B cell (primary cell): ENCODE measurements around the gene NOSIP. TPM values are rescaled to one million over a fixed set of nuclear protein-coding genes. Genes with fewer than 3 reads are reported as not detected.

ENCODE experiments used
- ATAC-seq: fragments of 200-7000 bp; cut with Tn5 transposase; one replicate; pipeline ENCODE4 v1.10.0; 2021; ENCODE audit warnings: low read depth, mild to moderate bottlenecking, moderate number of reproducible peaks, moderate library complexity
- CTCF ChIA-PET: fragments of 350-600 bp; sonication (Branson Sonifier 250); formaldehyde crosslinking; loops from one replicate; lab custom pipeline; 2021; ENCODE audit warnings: antibody characterized with exemption, inconsistent platforms; lab: Charles Lee
- POLR2A ChIA-PET: fragments of 350-600 bp; sonication (Branson Sonifier 250); formaldehyde crosslinking; loops from one replicate; lab custom pipeline; 2021; ENCODE audit warnings: antibody characterized with exemption; lab: Charles Lee
- DNase-seq: peaks from one replicate; pipeline ENCODE4 v3.0.0; 2013
- H2AFZ ChIP-seq: 2 replicates; pipeline ENCODE4 v1.6.1; 2012; ENCODE audit warnings: mild to moderate bottlenecking, low read depth, low read length; ENCODE audit not compliant: insufficient read depth, poor library complexity, severe bottlenecking
- H3K27ac ChIP-seq, 2 donors: 1 replicate in 1 of 2; 2 replicates in 1 of 2; pipeline ENCODE4 v1.5.1; 2012 to 2013; ENCODE audit warnings: low read length in 2 of 2, mild to moderate bottlenecking in 2 of 2, moderate library complexity in 1 of 2
- H3K27me3 ChIP-seq, 4 experiments: fragments of 200-600 bp in 1 of 4; sonication (generic) in 1 of 4; replicated peaks in 1 of 4; 1 replicate in 2 of 4; 2 replicates in 2 of 4; pipeline versions ENCODE4 v1.6.1 to v1.7.0; 2013 to 2016; ENCODE audit warnings: low read length in 3 of 4, mild to moderate bottlenecking in 2 of 4, mixed read lengths in 1 of 4, moderate library complexity in 1 of 4; ENCODE audit not compliant: insufficient read depth in 4 of 4, control insufficient read depth in 3 of 4; ENCODE audit errors: control extremely low read depth in 1 of 4
- H3K36me3 ChIP-seq, 2 experiments: replicated peaks in 1 of 2; 1 replicate in 1 of 2; 2 replicates in 1 of 2; pipeline versions ENCODE4 v1.6.1 to v1.7.1; 2013; ENCODE audit warnings: low read length in 1 of 2; ENCODE audit not compliant: insufficient read depth in 2 of 2, control insufficient read depth in 1 of 2; ENCODE audit errors: control extremely low read depth in 1 of 2, extremely low read depth in 1 of 2
- H3K4me1 ChIP-seq, 2 donors: fragments of 200-600 bp in 1 of 2; sonication (generic) in 1 of 2; 1 replicate in 1 of 2; 2 replicates in 1 of 2; pipeline versions ENCODE4 v1.5.1 to v1.6.1; 2013 to 2017; ENCODE audit warnings: low read length in 2 of 2; ENCODE audit not compliant: control insufficient read depth in 2 of 2, insufficient read depth in 2 of 2
- H3K4me2 ChIP-seq: replicated peaks from 2 replicates; pipeline ENCODE3; 2012; ENCODE audit warnings: mild to moderate bottlenecking, low read depth, low read length; ENCODE audit not compliant: poor library complexity, severe bottlenecking
- H3K4me3 ChIP-seq, 5 experiments: fragments of 200-600 bp in 1 of 5; sonication (generic) in 1 of 5; 1 replicate in 3 of 5; 2 replicates in 2 of 5; pipeline versions ENCODE4 v1.5.1 to v1.7.0; 2011 to 2016; ENCODE audit warnings: low read length in 4 of 5, mild to moderate bottlenecking in 4 of 5, low read depth in 2 of 5, control low read depth in 1 of 5, moderate library complexity in 1 of 5; ENCODE audit not compliant: insufficient read depth in 1 of 5; ENCODE audit errors: control extremely low read depth in 1 of 5, extremely low read depth in 1 of 5
- H3K79me2 ChIP-seq: fragments of 200-600 bp; sonication (generic); one replicate; pipeline ENCODE4 v1.6.0; 2016; ENCODE audit warnings: low read length; ENCODE audit not compliant: control insufficient read depth, insufficient read depth
- H3K9ac ChIP-seq: fragments of 200-600 bp; sonication (generic); 2 replicates; pipeline ENCODE4 v1.6.1; 2017; ENCODE audit warnings: mild to moderate bottlenecking, low read length, moderate library complexity
- H3K9me3 ChIP-seq, 3 donors: one replicate each; pipeline versions ENCODE4 v1.6.1 to v1.7.1; 2013; ENCODE audit warnings: low read length in 2 of 3; ENCODE audit not compliant: control insufficient read depth in 2 of 3, insufficient read depth in 1 of 3; ENCODE audit errors: control extremely low read depth in 1 of 3
- H4K20me1 ChIP-seq: 2 replicates; pipeline ENCODE4 v1.6.0; 2012; ENCODE audit warnings: mild to moderate bottlenecking, low read length; ENCODE audit not compliant: insufficient read depth, control insufficient read depth, poor library complexity, severe bottlenecking
- H3K27ac Mint-ChIP-seq: one replicate; pipeline ENCODE4 v1.8.0; 2021; ENCODE audit warnings: mixed read lengths
- H3K27me3 Mint-ChIP-seq: one replicate; pipeline ENCODE4 v1.8.0; 2021; ENCODE audit warnings: mixed read lengths
- H3K4me1 Mint-ChIP-seq: one replicate; pipeline ENCODE4 v1.8.0; 2021; ENCODE audit warnings: mixed read lengths
- H3K4me3 Mint-ChIP-seq: one replicate; pipeline ENCODE4 v1.8.0; 2021; ENCODE audit warnings: mixed read lengths
- H3K9me3 Mint-ChIP-seq: one replicate; pipeline ENCODE4 v1.8.0; 2022; ENCODE audit warnings: mixed read lengths; ENCODE audit not compliant: insufficient read depth
- CTCF ChIP-seq: fragments of 200-600 bp; IDR thresholded peaks from one replicate; pipeline ENCODE4 v1.8.0; 2022; ENCODE audit warnings: antibody characterized with exemption, mild to moderate bottlenecking
- EZH2 ChIP-seq: IDR thresholded peaks from 2 replicates; pipeline ENCODE4 v1.6.1; 2012; ENCODE audit warnings: borderline replicate concordance, low read depth, mild to moderate bottlenecking, moderate library complexity, low read length; ENCODE audit not compliant: insufficient read depth, poor library complexity, severe bottlenecking
- WGBS: methylation state at CpG from one replicate; pipeline ENCODE4 v1.1.5; 2013; ENCODE audit warnings: missing lambda C conversion rate; ENCODE audit not compliant: insufficient coverage; 5-methylcytosine and 5-hydroxymethylcytosine counted together
- intact Hi-C: fragments of 100-400 bp; cut with micrococcal nuclease; formaldehyde crosslinking; loops from one replicate; pipeline ENCODE4 v1.10.0; 2022
- polyA plus RNA-seq: library from polyadenylated mRNA; depleted of rRNA; stranded (reverse); fragments of >200 nt; gene quantifications from 2 replicates; pipeline ENCODE4 v1.2.3, GENCODE V29; 2012
- total RNA-seq, 2 donors: library from RNA; stranded (reverse); fragments of 120-200 nt in 1 of 2; gene quantifications; 1 replicate in 1 of 2; 2 replicates in 1 of 2; pipeline versions ENCODE4 v1.2.3 to v1.2.4, GENCODE V29; 2013 to 2022

NOSIP gene
- total and polyA plus RNA-seq, 2 donors (not counting 1 experiment from before 2014, with no cell fraction given), result 55.5 to 135 TPM

DNA sequence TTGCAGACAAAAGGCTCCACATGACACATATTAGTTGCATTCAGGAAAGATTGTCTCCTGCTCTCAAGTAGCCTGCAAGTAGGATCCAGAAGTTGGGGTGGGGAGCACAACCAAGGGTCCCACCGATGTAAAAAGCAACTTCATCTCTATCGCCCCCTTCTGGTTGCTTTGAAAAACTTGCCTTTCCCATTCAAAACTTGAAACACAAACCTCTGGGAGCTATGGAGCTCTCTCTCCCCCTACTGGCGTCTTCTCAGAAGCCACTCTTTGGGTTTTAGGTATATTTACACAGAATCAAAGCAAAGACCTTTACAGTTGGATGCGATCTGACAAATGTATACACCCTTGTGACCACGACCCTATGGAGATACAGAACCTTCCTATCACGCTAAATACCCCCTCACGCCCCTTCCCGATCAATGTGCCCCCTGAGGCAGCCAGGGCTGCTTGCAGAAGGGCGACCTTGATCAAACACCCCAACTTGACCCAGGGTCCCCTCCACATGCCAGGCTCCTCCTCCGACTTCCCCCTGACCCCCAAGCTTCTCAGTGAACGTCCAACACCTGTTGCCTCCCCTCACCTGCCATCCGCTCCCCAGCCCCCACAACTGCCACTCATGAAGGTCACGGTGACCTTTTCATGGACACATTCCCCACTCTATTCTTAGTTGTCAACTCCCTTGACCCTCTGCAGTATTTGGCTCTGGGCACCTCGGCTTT lies 10.1 kb downstream of the NOSIP start:
- POLR2A ChIA-PET, result interaction anchor here (1.0 to 2.0 kb wide), 4 partner anchors 10 to 109 kb away, joined by 6 to 11 read pairs (median 9); partner anchors contain the start of genes NOSIP and RCN3

More for the DNA sequence above, 10.1 kb downstream of the NOSIP start:
- Histone ChIP-seq H3K79me2 (peaks cover 78% of the 10 kb centered on the region), H3K4me3 (no peak overlapping the region), H4K20me1 (peaks cover 16% of the 10 kb centered on the region), H3K4me1 (peaks cover 12 to 37% of the 10 kb centered on the region in 2 donors), H2AFZ (peak overlapping the region; percentile 20), H3K27me3 (no peaks in the 10 kb centered on the region), H3K9ac (no peak overlapping the region), H3K4me2 (no peak overlapping the region), H3K9me3 (no peaks in the 10 kb centered on the region), H3K36me3 (peaks cover 0 to 20% of the 10 kb centered on the region in 2 experiments), H3K27ac (peak overlapping the region in 1 of 2 donors; percentile 16)
- TF ChIP-seq EZH2, result no peak
- TF ChIP-seq CTCF, result peak; percentile 100
- Mint-ChIP-seq H3K4me3 (peak overlapping the region; percentile 40), H3K9me3 (no peaks in the 10 kb centered on the region), H3K4me1 (peaks cover 25% of the 10 kb centered on the region), H3K27ac (peak overlapping the region; percentile 71), H3K27me3 (no peaks in the 10 kb centered on the region)
- CTCF ChIA-PET, result interaction anchor here (0.8 to 4.5 kb wide), 30 partner anchors 10 to 775 kb away, joined by 3 to 42 read pairs (median 4); partner anchors contain the start of genes BCL2L12, FLT3LG, IRF3 and NOSIP
- WGBS, result 55% methylated on average over 10 of the region's 14 CpGs
- intact Hi-C loops, result loop anchor here (1.0 kb wide), 4 partner anchors 23 to 344 kb away; partner anchors contain the start of gene FLT3LG
- peak; percentile 82 for ATAC-seq
- peak; percentile 89 for DNase-seq
